A673 (cell line): Measurements from ENCODE around the gene SPDYC. TPM values are rescaled to one million over a fixed set of nuclear protein-coding genes. Genes with fewer than 3 reads are reported as not detected.

Experiments
- BruUV-seq: library from RNA; stranded (reverse); fragments of 400-500 nt; replicated peaks from 2 replicates; lab custom pipeline; 2021; lab: Mats Ljungman, UMichigan
- CTCF ChIA-PET: fragments of 300-600 bp; sonication (Branson Sonifier 250); formaldehyde crosslinking; loops from one replicate; lab custom pipeline; 2022; ENCODE audit warnings: antibody characterized with exemption; lab: Charles Lee
- POLR2A ChIA-PET: fragments of 300-600 bp; sonication (Branson Sonifier 250); formaldehyde crosslinking; loops from one replicate; lab custom pipeline; 2022; ENCODE audit warnings: antibody characterized with exemption; ENCODE audit not compliant: low non-redundant PET; lab: Charles Lee
- DNase-seq: peaks from one replicate; pipeline ENCODE4 v3.0.0-alpha.2; 2015; ENCODE audit warnings: low spot score
- H3K27ac ChIP-seq: fragments of 200-600 bp; sonication (generic); 2 replicates; pipeline ENCODE4 v1.5.1; 2016; ENCODE audit warnings: mixed run types, low read depth, mild to moderate bottlenecking, mixed read lengths, antibody characterized with exemption, low read length; ENCODE audit not compliant: poor library complexity, severe bottlenecking
- H3K27me3 ChIP-seq: fragments of 200-600 bp; sonication (generic); replicated peaks from 2 replicates; pipeline ENCODE4 v1.6.1; 2017; ENCODE audit warnings: mixed run types, low read depth, mild to moderate bottlenecking, mixed read lengths, antibody characterized with exemption, low read length; ENCODE audit not compliant: insufficient read depth, poor library complexity
- H3K36me3 ChIP-seq: fragments of 200-600 bp; sonication (generic); 2 replicates; pipeline ENCODE4 v1.6.1; 2016; ENCODE audit warnings: mixed run types, mild to moderate bottlenecking, mixed read lengths, antibody characterized with exemption, low read length; ENCODE audit not compliant: insufficient read depth, poor library complexity, severe bottlenecking
- H3K4me1 ChIP-seq: fragments of 200-600 bp; sonication (generic); 2 replicates; pipeline ENCODE4 v1.6.1; 2017; ENCODE audit warnings: mixed run types, mild to moderate bottlenecking, mixed read lengths, antibody characterized with exemption, low read length; ENCODE audit not compliant: insufficient read depth, poor library complexity, severe bottlenecking
- H3K4me3 ChIP-seq: fragments of 200-600 bp; sonication (generic); 2 replicates; pipeline ENCODE4 v1.5.1; 2016; ENCODE audit warnings: low read depth, mixed run types, mild to moderate bottlenecking, mixed read lengths, low read length; ENCODE audit not compliant: poor library complexity, severe bottlenecking
- H3K9me3 ChIP-seq: fragments of 200-600 bp; sonication (generic); 2 replicates; pipeline ENCODE4 v1.6.1; 2016; ENCODE audit warnings: mixed run types, low read depth, mild to moderate bottlenecking, mixed read lengths, antibody characterized with exemption, low read length; ENCODE audit not compliant: poor library complexity, severe bottlenecking
- CTCF ChIP-seq: fragments of 300-800, 200-600 bp; sonication (generic); conservative IDR thresholded peaks from 2 replicates; pipeline ENCODE4 v1.5.1; 2017; ENCODE audit warnings: low read depth, mild to moderate bottlenecking, antibody characterized with exemption, low read length, moderate library complexity, mixed read lengths
- EZH2 ChIP-seq: fragments of 200-600 bp; sonication (generic); IDR thresholded peaks from 2 replicates; pipeline ENCODE4 v1.6.1; 2017; ENCODE audit warnings: borderline replicate concordance, low read depth, mild to moderate bottlenecking, mixed read lengths, antibody characterized with exemption, low read length; ENCODE audit not compliant: poor library complexity, severe bottlenecking
- intact Hi-C: fragments of 100-400 bp; cut with micrococcal nuclease; formaldehyde crosslinking; loops from one replicate; pipeline ENCODE4 v1.10.0; 2022; ENCODE audit not compliant: unreplicated experiment
- total RNA-seq: library from RNA; stranded (reverse); gene quantifications from 2 replicates; pipeline ENCODE4 v1.2.3, GENCODE V29; 2021

The SPDYC gene
- total RNA-seq, 1 experiment from 2014 or later = not detected

GRCh38 chr11:65121865-65122696, 48.0 kb upstream of the SPDYC start, which contains the start of the genes FAU and MRPL49:
Gene FAU (minus strand): TSS chr11:65122134. CDS start chr11:65121813, 321 bp downstream.
Gene MRPL49 (plus strand): TSS chr11:65122321. CDS start chr11:65122347, 26 bp downstream.
- ChIA-PET POLR2A (interaction anchor here (0.6 to 1.1 kb wide), 3 partner anchors 10 to 804 kb away, joined by 3 to 6 read pairs (median 4); partner anchors contain the start of genes PRDX5, TM7SF2 and TRMT112), CTCF (interaction anchor here (0.6 to 1.4 kb wide), 9 partner anchors 9 to 311 kb away, joined by 3 to 11 read pairs (median 3); partner anchors contain the start of genes CDC42BPG and TM7SF2)
- Histone ChIP-seq H3K9me3 (no peaks in the 10 kb centered on the region), H3K27ac (peak within 1 kb of the TSS; percentile 83), H3K4me3 (peak within 1 kb of the TSS; percentile 89), H3K27me3 (no peaks in the 10 kb centered on the region), H3K4me1 (peaks cover 10% of the 10 kb centered on the region), H3K36me3 (peaks cover 61% of the 10 kb centered on the region)
- BruUV-seq = TSS peak; percentile 76
- intact Hi-C loops = no loop called here
- peak; percentile 100 for DNase-seq
- TF ChIP-seq CTCF (no peak), EZH2 (no peak)

GRCh38 chr11:65124480-65125196, 45.4 kb upstream of the SPDYC start:
- Histone ChIP-seq H3K27me3 (no peaks in the 10 kb centered on the region), H3K4me1 (peaks cover 10% of the 10 kb centered on the region), H3K9me3 (no peaks in the 10 kb centered on the region), H3K4me3 (no peak overlapping the region), H3K36me3 (peaks cover 65% of the 10 kb centered on the region), H3K27ac (no peak overlapping the region)
- DNase-seq = no peak
- POLR2A ChIA-PET = no interaction called here
- intact Hi-C loops = no loop called here
- no peak for TF ChIP-seq CTCF
- no peak for TF ChIP-seq EZH2
- BruUV-seq = TSS peak; percentile 4
- CTCF ChIA-PET = no interaction called here

GRCh38 chr11:65125197-65126056, 44.6 kb upstream of the SPDYC start:
- CTCF ChIA-PET = no interaction called here

More at GRCh38 chr11:65125197-65126056, 44.6 kb upstream of the SPDYC start:
- POLR2A ChIA-PET = no interaction called here
- Histone ChIP-seq H3K36me3 (peaks cover 64% of the 10 kb centered on the region), H3K27ac (no peak overlapping the region), H3K4me3 (no peak overlapping the region), H3K9me3 (no peaks in the 10 kb centered on the region), H3K27me3 (no peaks in the 10 kb centered on the region), H3K4me1 (peaks cover 10% of the 10 kb centered on the region)
- intact Hi-C loops = no loop called here
- no peak for DNase-seq
- no TSS peak for BruUV-seq
- no peak for TF ChIP-seq CTCF
- TF ChIP-seq EZH2 = no peak
